Measurements from ENCODE around the gene ASPSCR1.

DNA sequence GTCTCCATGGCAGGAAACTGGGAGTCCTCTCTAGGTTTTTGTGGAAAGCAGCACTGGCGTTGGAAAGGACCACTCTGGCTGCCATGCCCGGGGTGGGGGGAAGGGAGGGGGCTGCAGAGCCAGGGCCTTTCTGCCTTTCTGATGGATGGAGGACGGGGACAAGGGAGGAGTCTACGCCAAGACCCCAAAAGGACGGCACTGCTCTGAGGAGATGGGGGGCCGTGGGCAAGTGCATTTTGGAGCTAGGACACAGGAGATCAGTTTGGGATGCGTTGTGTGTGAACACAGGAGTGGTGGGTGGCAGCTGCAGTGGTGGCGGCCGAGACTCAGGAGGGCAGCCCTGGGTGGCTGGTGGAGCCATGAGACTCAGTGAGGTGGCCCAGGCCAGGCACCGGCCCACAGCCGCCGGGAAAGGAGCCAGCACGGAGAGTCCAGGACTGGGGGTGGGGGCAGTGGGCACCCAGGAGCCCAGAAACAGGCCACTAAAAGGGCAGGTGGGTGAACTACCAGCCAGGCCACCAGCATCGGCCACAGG is 43.2 kb downstream of the ASPSCR1 start:
- TF ChIP-seq, protein P1, sequence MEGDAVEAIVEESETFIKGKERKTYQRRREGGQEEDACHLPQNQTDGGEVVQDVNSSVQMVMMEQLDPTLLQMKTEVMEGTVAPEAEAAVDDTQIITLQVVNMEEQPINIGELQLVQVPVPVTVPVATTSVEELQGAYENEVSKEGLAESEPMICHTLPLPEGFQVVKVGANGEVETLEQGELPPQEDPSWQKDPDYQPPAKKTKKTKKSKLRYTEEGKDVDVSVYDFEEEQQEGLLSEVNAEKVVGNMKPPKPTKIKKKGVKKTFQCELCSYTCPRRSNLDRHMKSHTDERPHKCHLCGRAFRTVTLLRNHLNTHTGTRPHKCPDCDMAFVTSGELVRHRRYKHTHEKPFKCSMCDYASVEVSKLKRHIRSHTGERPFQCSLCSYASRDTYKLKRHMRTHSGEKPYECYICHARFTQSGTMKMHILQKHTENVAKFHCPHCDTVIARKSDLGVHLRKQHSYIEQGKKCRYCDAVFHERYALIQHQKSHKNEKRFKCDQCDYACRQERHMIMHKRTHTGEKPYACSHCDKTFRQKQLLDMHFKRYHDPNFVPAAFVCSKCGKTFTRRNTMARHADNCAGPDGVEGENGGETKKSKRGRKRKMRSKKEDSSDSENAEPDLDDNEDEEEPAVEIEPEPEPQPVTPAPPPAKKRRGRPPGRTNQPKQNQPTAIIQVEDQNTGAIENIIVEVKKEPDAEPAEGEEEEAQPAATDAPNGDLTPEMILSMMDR (IDR thresholded peaks at IDR 0.05) = no peak
- TF ChIP-seq EZH2 (IDR thresholded peaks at IDR 0.05) = no peak
- TF ChIP-seq EZH2phosphoT487 (IDR thresholded peaks at IDR 0.05) = no peak
